GM12874 (cell line): Measurements from ENCODE around the gene DDR2.

Experiments
- CTCF ChIP-seq: IDR thresholded peaks from 2 replicates; pipeline ENCODE4 v1.5.1; 2011; ENCODE audit warnings: low read depth, mild to moderate bottlenecking, control low read depth, low read length, moderate library complexity; ENCODE audit not compliant: insufficient read depth

Gene DDR2

GRCh38 chr1:162605225-162605927 lies 26.9 kb upstream of the DDR2 start:
- TF ChIP-seq CTCF = no peak

GRCh38 chr1:162609306-162609705 lies 23.0 kb upstream of the DDR2 start:
- no peak for TF ChIP-seq CTCF

GRCh38 chr1:162612606-162613400 lies 19.5 kb upstream of the DDR2 start:
- no peak for TF ChIP-seq CTCF

- no peak for TF ChIP-seq CTCF
Observed at GRCh38 chr1:162616848-162617247, 15.4 kb upstream of the DDR2 start.

GRCh38 chr1:162617513-162617912 lies 14.8 kb upstream of the DDR2 start:
- no peak for TF ChIP-seq CTCF

GRCh38 chr1:162619076-162619475 lies 13.2 kb upstream of the DDR2 start:
- no peak for TF ChIP-seq CTCF

GRCh38 chr1:162621256-162621655 lies 11.0 kb upstream of the DDR2 start:
- no peak for TF ChIP-seq CTCF
